GM18505 (cell line): ENCODE measurements around the gene PTPN3.

Source experiments
- ATAC-seq: cut with Tn5 transposase; IDR thresholded peaks from one replicate; pipeline ENCODE4 v1.9.1; 2021; ENCODE audit not compliant: unreplicated experiment
- POLR2A ChIP-seq: IDR thresholded peaks from 4 replicates; pipeline ENCODE4 v1.6.1; 2011; ENCODE audit warnings: borderline replicate concordance; ENCODE audit not compliant: insufficient read depth, insufficient read length; ENCODE audit errors: extremely low read depth

PTPN3 gene

DNA sequence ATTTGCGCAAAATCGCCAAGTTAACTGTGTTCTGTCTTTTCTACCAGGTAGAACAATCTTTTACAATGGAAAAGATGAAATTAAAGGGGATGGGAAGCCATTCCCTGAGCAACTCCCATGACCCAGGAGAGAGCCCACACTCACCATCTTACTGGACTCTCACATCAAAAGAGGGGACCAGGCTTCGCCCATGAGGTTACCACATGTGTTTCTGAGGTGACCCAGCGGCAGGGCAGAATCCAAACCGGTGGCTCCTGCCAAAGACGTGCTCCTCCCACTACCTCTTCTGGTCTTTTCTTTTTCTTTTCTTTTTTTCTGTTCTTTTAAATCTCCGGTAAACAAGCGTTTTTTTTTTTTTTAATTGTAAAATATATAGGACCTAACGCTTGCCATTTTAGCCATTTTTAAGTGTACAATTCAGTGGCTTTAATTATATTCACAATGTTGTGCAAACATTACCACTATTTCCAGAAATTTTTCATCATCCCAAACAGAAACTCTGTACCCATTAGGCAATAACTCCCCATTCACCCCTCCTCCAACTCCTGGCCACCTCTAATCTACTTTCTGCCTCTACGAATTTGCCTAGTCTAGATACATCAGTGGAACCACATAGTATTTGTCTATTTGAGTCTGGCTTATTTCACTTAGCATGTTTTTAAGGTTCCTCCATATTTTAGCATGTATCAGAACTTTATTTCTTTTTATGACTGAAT, 19.3 kb downstream of the PTPN3 start:
- no peak for ATAC-seq
- no peak for TF ChIP-seq POLR2A

DNA sequence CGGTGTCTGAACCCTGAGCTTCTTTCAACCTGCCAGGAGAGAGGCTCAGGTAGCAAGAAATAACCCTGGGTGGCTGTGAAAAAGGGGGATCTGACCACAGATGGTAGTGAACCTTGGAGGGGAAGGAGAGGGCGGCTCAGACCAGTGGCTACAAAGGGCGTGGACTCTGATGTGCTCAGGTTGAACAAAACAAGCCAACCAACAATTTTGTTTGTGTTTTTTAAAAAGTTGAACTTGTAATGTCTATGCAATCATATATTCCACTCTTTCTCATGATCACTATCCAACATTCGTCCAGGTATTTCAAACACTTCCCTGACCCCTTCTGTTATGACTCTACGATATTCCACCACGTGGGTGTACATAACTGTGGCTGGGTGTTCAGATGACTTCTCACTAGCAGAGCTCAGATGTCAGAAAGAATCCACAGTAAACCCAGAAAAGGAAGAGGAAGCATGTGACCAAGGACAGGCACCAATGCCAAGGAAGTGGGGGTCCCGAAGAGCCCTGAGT, 20.0 kb downstream of the PTPN3 start:
- ATAC-seq = no peak
- no peak for TF ChIP-seq POLR2A

DNA sequence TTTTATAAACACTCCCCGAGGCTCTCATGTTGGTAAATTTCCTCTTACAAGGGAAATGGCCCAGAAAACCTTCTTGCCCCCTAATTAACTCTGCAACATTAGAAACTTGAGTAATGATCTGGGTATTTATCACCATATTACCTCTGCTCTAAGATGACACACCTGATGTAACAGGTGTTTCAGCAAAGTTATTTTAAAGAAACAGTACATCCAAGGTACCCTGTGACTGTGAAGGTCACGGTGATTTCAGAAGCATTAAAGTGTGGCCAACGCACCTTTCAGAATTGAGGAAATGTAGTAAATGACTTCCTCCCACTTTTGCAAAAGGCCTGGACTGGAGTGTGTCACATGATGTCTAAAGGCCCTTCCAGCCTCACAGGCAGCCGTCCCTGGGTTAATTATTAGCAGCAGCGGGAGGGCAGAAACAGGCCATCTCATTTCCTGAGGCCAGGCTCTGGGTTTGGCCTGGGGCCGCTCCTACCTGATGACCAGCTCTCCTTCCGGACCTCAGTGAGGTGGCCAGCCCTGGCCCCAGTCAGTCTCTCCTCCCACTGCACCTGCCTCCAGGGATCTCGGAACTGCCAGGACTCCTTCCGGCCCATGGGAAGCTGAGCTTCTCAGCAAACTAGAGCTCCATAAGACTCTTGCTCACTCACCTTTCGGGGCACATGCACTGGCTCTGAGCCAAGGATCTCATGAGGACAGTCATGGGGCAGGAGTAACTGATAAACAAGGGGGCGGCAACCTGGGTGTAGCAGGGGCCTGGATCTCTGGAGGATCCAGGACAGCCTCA, 20.7 kb downstream of the PTPN3 start:
- no peak for TF ChIP-seq POLR2A
- peak; percentile 71 for ATAC-seq

DNA sequence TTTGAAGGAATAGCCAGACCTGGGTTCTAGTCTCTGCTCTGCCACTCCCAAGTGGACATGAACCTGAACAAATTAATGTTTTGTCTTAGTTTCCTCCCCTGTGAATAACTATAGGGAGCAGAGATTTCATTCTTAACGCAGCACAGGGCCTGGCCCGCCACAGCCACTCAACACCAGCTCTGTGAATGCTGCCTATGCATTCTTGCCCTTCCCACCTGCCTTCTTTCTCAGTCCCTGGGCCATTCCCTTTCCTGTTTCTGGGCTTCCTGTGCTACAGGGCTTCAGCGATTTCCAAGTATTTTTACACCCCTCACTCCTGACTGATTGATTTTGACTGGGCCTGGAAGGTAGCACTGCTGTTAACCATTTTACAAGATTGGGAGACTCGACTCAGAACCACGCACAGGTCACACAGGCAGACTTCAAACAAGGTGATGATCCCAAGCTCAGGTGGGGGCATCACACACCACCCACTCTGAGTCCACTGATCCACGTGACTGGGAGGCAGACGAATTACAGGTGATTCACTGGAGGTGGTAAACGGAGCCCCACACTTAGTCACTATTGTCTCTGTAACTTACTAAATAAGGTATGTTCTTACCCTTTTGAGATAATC, 21.4 kb downstream of the PTPN3 start:
- no peak for TF ChIP-seq POLR2A
- no peak for ATAC-seq

DNA sequence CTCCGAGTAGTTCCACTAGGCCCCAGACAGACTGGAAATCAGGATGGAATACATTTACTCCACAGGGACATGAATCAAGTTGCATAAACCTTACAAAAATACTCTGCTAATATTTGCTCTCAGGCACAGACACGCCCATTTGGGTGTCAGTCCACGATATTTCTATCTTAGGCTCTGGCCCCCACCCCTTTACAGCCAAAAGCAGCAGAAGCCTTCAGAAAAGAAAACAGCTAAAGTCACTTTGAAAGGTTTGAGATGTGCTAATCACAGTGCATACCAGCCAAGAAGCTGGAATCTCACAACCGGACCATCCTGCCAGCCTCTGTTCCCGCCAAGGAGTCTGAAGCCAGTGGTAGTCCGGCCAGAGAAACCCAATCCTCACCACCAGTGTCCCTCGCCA, 22.6 kb downstream of the PTPN3 start:
- no peak for TF ChIP-seq POLR2A
- ATAC-seq = no peak

DNA sequence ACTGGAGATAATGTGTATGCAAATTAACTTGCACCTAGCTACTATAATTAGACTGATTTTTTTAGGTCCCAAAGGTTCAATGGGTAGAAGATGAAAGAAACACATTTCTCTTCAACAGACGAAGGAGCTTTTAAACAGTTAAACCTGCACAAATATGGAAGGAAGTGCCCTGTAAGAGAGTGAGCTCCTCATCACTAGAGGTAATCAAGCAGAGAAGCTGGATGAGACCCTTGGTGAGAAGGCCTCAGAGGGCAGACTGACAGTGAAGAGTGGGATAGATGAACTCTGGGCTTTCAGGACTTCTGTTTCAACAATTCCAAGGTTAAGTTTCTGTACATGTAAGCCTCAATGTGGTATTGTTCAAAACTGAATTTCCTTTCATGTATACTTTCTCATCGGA, 23.2 kb downstream of the PTPN3 start:
- ATAC-seq = no peak
- TF ChIP-seq POLR2A = no peak

DNA sequence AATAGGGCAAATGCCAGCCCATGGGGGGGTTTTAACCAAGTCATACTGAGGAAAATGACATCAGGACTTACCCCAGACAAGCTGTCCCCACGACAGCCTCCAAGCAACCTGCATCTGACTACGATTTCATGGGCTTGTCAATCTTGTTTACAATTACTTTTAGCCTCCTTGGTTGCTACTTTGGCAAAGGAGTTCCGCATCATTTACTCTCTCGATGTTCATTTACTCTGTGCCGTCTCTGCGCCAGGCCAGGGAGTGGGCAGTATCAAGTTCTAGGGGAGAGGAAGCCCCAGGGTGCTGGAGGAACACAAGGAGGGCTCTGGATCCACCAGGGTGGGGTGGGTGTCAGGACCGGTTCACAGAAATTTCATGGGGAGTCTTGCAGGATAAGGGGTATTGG, 23.9 kb downstream of the PTPN3 start:
- no peak for TF ChIP-seq POLR2A

DNA sequence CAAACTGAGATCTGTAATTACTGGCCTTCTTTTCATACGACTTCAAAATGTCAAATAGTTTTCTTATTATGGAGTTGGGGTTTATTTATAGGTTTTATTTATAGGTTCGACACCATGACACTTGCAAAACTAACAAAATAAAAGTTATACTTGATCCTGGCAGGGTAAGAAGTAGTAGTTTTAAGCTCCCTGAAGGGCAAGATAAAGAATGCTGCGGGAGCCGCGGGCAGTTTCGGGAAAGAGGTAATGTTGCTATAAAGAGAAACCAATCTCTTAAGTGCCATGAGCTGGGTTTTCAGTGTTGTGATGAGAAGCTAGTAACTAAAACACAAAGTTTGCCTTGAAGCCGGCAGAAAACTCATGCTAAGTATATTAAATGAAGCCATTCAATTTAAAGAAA, 24.8 kb downstream of the PTPN3 start:
- no peak for TF ChIP-seq POLR2A

More for the DNA sequence above, 23.9 kb downstream of the PTPN3 start:
- no peak for ATAC-seq

DNA sequence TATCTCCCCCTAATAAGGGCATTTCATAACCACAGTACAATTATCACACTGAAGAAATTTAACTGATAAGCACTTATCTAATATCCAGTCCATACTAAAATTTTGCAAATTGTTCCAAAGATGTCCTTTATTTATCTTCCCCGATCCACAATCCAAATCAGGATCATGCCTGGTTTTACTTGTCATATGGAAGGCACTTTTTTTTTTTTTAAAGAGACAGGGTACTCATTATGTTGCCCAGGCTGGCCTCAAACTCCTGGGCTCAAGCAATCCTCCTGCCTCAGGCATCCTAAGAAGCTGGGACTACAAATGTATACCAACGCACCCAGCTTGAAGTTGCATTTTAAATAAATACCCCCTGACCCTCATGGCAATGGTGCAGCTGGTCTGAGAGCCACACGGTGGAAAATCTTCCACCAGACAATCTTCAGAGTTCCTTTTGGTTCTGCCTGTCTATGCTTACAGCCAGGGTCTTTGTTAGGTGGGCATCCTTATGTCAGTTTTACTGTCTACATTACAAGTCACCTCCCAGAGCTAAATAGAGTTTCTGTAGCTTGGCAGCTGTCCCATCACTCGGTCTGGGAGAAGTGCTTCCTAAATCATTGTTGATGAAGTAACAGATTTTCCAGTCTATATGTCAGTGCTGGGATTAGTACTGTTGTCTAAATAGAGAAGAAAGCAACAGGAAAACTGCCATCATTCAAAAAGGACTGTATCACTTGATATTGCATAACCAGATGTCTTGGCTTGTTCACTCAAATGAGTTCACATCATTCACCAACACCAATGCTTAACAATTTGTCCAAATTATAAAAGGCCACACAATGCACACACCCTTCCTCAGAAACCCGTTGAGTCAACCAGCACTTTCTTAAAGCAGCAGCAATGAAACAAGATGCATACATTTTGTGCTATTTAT, 26.4 kb downstream of the PTPN3 start:
- TF ChIP-seq POLR2A = no peak
- ATAC-seq = no peak

More for the DNA sequence above, 24.8 kb downstream of the PTPN3 start:
- no peak for ATAC-seq

DNA sequence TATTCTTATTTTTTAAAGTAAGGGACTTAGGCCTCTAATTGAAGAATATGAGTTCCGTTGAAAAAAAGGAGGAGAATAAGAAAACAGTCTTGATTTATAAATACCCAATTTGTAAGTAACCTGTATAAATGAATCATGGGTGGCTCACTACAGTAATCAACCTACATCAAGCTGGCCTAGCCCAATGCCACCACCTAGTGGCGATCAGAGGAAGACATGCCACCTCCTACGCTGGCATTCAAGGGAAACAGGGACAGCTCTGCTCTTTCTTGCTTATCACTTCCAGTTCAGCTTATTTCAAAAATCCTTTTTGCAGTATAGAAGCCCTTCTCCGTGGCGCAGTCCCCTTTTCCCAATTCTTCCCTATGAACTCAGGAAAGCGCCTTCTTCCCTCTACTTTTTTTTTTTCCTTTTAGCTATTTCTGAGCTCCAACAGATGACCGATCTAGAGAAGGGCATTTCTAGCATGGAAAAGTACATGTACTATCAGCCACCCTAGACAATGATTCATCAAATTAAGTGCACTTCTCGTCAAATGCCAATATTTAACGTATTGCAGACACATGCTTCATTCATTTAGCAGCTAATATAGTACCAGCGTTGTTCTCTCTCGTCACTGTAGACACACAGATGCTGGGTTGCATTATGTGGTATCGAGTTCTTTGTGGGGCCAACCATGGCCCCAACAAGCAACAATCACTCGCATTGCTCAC, 28.3 kb downstream of the PTPN3 start:
- TF ChIP-seq POLR2A = no peak
- peak; percentile 96 for ATAC-seq

DNA sequence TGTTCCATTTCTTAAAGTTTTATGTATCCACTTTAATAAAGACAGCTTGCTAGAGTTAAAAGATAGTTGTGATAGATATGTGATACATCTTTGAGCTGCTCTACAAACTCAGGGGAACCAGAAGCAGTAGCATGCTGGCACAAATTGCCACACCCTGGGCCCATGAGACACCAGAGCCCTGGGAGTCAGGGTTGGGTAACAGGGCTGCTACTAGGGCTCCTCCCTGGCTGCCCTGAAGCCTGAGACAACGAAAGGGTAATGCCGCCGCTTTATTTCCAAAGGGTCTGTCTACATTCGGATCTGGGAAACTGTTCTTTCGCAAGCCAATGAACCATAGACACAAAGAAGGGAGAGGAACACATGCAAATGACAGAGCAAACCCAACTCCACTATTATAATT, 29.2 kb downstream of the PTPN3 start:
- no peak for TF ChIP-seq POLR2A
- no peak for ATAC-seq

DNA sequence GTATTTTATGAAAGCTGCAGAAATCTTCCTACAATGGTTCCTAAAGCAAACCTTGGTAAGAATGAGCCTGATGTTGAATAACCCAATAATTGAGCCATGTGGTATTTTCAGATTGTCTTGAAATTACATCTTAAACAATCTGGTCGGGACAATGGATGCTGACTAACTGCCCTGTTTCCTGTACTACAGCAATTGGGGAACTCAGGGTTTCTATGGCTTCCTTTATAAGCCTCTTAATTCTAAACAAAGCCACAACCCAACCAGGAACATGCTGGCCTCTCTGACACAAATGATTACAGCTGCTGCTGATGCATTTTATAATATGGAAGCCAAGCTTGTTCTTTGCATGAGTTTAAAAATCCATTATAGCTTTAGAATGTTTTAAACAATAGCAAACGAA, 30.2 kb downstream of the PTPN3 start:
- no peak for TF ChIP-seq POLR2A
- ATAC-seq = no peak
